ENCODE results near the gene GARNL3.

The GARNL3 gene

GRCh38 chr9:127390248-127390545 lies 125.6 kb downstream of the GARNL3 start:
- no peak for FAIRE-seq

- no peak for FAIRE-seq
These were observed 126.0 kb downstream of the GARNL3 start for GRCh38 chr9:127390563-127390962.

GRCh38 chr9:127392166-127392565 lies 127.6 kb downstream of the GARNL3 start:
- FAIRE-seq: no peak

DNA sequence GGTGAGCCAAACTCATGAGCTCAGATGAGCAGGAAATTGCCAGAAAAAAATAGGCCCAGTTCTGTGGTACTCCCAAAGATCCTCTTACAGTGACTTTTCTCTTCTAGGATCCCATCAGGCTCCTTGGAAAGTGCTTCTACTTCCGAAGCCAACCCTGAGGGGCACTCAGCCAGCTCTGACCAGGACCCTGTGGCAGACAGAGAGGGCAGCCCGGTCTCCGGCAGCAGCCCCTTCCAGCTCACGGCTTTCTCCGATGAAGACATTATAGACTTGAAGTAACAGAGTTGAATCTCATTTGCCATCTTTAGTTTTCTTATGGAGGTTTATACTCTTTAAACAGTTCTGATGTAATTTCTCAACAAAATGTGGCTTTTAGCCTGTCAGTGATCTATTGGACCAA lies 128.4 kb downstream of the GARNL3 start:
- no peak for FAIRE-seq

DNA sequence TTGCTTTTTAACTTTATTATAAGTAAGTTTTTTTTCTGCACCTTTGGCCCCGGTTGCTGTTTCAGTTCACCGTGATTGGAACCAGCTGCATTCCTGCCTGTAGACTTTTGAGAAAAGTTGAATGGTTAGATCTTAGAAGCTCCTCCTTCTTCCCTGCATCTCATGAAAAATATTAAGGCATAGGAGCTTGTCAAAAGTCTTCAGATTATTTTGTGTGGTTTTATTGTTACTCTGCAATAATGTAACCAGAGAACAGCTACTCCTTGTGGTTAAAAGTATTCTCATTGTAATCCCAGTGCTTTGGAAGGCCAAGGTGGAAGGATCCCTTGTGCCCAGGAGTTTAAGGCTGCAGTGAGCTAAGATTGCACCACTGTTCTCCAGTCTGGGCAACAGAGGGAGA lies 129.1 kb downstream of the GARNL3 start:
- FAIRE-seq: no peak

- FAIRE-seq: no peak
These were observed 131.1 kb downstream of the GARNL3 start for GRCh38 chr9:127395497-127396252.

GRCh38 chr9:127396253-127396807 lies 131.8 kb downstream of the GARNL3 start:
- no peak for FAIRE-seq

GRCh38 chr9:127396808-127397645 lies 132.5 kb downstream of the GARNL3 start, which contains the start of gene SLC2A8:
Gene SLC2A8 (plus strand): TSS chr9:127397169. CDS start chr9:127397231, 62 bp downstream.
- peak; percentile 68 for FAIRE-seq

- no peak for FAIRE-seq
These were observed 133.2 kb downstream of the GARNL3 start for GRCh38 chr9:127397646-127398274.

- no peak for FAIRE-seq
These were observed 133.7 kb downstream of the GARNL3 start for GRCh38 chr9:127398275-127398647.

GRCh38 chr9:127398715-127399400 lies 134.3 kb downstream of the GARNL3 start:
- no peak for FAIRE-seq

- FAIRE-seq: no peak
These were observed 135.2 kb downstream of the GARNL3 start for GRCh38 chr9:127399736-127400269.

- FAIRE-seq: no peak
These were observed 138.0 kb downstream of the GARNL3 start for GRCh38 chr9:127402401-127403090.

DNA sequence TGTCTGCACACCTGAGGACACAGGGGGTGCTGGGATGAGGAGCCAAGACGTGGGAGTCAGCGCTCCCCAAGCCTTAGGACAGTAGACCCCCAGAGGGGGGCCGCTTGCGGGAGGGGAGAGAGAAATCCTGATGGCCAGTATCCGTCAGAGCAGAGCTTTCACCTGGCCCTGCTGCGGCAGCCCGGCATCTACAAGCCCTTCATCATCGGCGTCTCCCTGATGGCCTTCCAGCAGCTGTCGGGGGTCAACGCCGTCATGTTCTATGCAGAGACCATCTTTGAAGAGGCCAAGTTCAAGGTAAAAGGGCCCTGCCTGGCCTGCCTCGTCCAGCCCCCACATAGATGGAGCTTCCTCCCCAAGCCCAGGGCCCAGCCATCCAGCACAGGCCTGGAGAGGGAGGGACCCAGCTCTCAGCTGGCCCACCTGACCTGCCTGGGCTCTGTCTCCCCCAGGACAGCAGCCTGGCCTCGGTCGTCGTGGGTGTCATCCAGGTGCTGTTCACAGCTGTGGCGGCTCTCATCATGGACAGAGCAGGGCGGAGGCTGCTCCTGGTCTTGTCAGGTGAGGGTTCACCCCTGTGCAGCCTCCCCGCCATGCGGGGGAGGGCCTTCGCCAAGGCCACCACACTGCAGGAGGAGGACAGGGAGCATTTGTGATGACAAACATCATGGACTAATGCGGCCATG lies 139.1 kb downstream of the GARNL3 start:
- no peak for FAIRE-seq

DNA sequence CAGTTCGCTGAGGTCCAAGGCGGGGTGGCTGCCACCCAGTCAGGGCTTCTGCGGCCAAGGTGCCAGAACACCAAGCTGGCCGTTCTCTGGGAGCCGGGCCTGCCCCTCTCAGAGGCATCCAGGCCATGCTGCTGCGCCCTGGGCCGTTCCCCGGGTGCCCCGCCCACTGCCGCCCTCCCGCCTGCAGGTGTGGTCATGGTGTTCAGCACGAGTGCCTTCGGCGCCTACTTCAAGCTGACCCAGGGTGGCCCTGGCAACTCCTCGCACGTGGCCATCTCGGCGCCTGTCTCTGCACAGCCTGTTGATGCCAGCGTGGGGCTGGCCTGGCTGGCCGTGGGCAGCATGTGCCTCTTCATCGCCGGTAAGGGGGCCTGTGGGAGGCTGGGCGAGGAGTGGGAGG lies 140.1 kb downstream of the GARNL3 start:
- FAIRE-seq: no peak

DNA sequence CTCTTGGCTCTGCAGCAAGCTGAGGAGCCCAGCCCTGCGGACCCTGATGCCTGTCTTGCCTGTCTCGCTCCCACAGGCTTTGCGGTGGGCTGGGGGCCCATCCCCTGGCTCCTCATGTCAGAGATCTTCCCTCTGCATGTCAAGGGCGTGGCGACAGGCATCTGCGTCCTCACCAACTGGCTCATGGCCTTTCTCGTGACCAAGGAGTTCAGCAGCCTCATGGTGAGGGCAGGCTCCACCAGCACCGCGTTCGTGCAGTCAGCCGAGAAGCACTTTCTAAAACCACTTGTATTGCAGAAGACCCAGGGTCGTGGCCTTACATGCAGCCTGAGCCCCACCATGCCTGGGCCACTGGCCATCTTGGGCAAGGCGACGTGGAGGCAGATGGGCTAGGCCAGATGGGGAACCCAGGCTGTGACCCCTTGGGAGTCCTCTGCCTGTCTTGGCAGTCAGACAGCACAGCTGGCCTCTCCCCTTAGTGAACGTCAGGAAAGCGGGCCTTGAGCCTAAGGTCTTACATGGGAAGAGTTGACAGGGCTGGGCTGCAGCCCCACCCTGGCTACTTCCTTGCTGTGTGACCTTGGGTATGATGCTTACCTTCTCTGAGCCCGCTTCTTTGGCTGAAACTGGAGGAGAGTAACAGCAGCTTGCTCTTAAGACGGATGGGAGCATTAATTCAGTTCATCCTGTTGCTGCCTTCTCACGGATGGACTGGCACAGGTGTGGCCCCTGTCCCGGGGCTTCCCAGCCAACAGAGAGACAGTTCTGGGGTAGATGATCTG lies 141.0 kb downstream of the GARNL3 start:
- no peak for FAIRE-seq

DNA sequence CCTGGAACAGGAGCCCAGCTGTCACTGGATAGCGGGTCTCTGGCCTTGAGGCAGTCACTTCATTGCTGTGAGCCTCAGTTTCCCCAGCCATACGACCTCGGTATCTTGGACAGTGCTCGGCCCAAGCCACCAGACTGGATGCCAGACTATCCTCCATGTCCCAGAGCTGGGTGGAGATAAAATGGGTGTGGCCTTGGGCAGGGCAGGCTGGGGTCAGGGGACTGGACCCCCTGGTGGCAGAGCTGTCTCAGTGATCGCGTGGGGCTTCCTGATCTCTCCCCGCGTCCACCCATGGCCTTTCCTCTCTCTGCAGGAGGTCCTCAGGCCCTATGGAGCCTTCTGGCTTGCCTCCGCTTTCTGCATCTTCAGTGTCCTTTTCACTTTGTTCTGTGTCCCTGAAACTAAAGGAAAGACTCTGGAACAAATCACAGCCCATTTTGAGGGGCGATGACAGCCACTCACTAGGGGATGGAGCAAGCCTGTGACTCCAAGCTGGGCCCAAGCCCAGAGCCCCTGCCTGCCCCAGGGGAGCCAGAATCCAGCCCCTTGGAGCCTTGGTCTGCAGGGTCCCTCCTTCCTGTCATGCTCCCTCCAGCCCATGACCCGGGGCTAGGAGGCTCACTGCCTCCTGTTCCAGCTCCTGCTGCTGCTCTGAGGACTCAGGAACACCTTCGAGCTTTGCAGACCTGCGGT lies 142.4 kb downstream of the GARNL3 start:
- no peak for FAIRE-seq

DNA sequence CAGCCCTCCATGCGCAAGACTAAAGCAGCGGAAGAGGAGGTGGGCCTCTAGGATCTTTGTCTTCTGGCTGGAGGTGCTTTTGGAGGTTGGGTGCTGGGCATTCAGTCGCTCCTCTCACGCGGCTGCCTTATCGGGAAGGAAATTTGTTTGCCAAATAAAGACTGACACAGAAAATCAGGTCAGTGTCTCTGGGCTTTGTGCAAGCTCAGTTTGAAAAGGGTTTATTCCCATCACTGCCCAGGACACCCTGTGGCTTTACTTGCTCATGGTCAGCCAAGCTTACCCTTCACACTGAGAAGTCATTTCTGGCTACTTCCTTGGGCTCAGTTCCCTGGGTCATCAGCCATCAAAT lies 142.9 kb downstream of the GARNL3 start:
- no peak for FAIRE-seq

GRCh38 chr9:127411122-127411521 lies 146.5 kb downstream of the GARNL3 start:
- FAIRE-seq: no peak

GRCh38 chr9:127415141-127415540 lies 150.6 kb downstream of the GARNL3 start:
- no peak for FAIRE-seq
